Neural cell (in vitro differentiated cells): ENCODE results near the gene IRX4. TPM values are rescaled to one million over a fixed set of nuclear protein-coding genes. Genes with fewer than 3 reads are reported as not detected.

Source experiments
- H2AFZ ChIP-seq: fragments of 200-600, 300-800 bp; sonication (generic), shearing (Covaris generic); 2 replicates; pipeline ENCODE4 v1.6.0; 2014; ENCODE audit warnings: low read depth, mild to moderate bottlenecking, antibody characterized with exemption, low read length, moderate library complexity
- H3F3A ChIP-seq: fragments of 200-600 bp; shearing (Covaris generic); 2 replicates; pipeline ENCODE4 v1.6.1; 2016; ENCODE audit warnings: mild to moderate bottlenecking, moderate library complexity, mixed read lengths, antibody characterized with exemption, low read length; ENCODE audit not compliant: insufficient read depth, poor library complexity, severe bottlenecking
- H3K27ac ChIP-seq: fragments of 200-600, 300-800 bp; sonication (generic), shearing (Covaris generic); 2 replicates; pipeline ENCODE4 v1.5.1; 2014; ENCODE audit warnings: mild to moderate bottlenecking, low read length, moderate library complexity
- H3K27me3 ChIP-seq: fragments of 300-800, 200-600 bp; sonication (generic), shearing (Covaris generic); 2 replicates; pipeline ENCODE4 v1.6.0; 2014; ENCODE audit warnings: mild to moderate bottlenecking, low read depth, low read length, moderate library complexity; ENCODE audit not compliant: insufficient read depth
- H3K36me3 ChIP-seq: fragments of 300-800, 200-600 bp; sonication (generic), shearing (Covaris generic); 2 replicates; pipeline ENCODE4 v1.5.1; 2014; ENCODE audit warnings: mild to moderate bottlenecking, antibody characterized with exemption, low read length, moderate library complexity; ENCODE audit not compliant: insufficient read depth
- H3K4me2 ChIP-seq: fragments of 300-800, 200-600 bp; sonication (generic), shearing (Covaris generic); 2 replicates; pipeline ENCODE4 v1.6.0; 2014; ENCODE audit warnings: mild to moderate bottlenecking, low read length
- H3K4me3 ChIP-seq: fragments of 300-800, 200-600 bp; sonication (generic), shearing (Covaris generic); 2 replicates; pipeline ENCODE4 v1.5.1; 2014; ENCODE audit warnings: mild to moderate bottlenecking, low read length, moderate library complexity
- H3K79me2 ChIP-seq: fragments of 200-600 bp; shearing (Covaris generic); replicated peaks from 2 replicates; pipeline ENCODE4 v1.6.0; 2014; ENCODE audit warnings: mild to moderate bottlenecking, low read length, moderate library complexity; ENCODE audit not compliant: insufficient read depth
- H3K9ac ChIP-seq: fragments of 300-800, 200-600 bp; sonication (generic), shearing (Covaris generic); 2 replicates; pipeline ENCODE4 v1.6.1; 2016; ENCODE audit warnings: mild to moderate bottlenecking, low read length, mixed read lengths
- H3K9me2 ChIP-seq: fragments of 200-600 bp; shearing (Covaris generic); 2 replicates; pipeline ENCODE4 v1.6.1; 2016; ENCODE audit warnings: mild to moderate bottlenecking, low read length, mixed read lengths; ENCODE audit not compliant: insufficient read depth
- H3K9me3 ChIP-seq: fragments of 200-600, 300-800 bp; sonication (generic), shearing (Covaris generic); 2 replicates; pipeline ENCODE4 v1.6.1; 2016; ENCODE audit warnings: mild to moderate bottlenecking, mixed run types, low read length, moderate library complexity, mixed read lengths
- H4K20me1 ChIP-seq: fragments of 200-600 bp; shearing (Covaris generic); 2 replicates; pipeline ENCODE4 v1.6.1; 2016; ENCODE audit warnings: mild to moderate bottlenecking, mixed run types; ENCODE audit not compliant: insufficient read depth
- EP300 ChIP-seq: fragments of 450-650 bp; conservative IDR thresholded peaks from 2 replicates; pipeline ENCODE4 v1.6.1; 2014; ENCODE audit warnings: antibody characterized with exemption, mild to moderate bottlenecking, moderate library complexity; ENCODE audit not compliant: poor library complexity, severe bottlenecking
- EZH2 ChIP-seq: fragments of 200-600, 300-800 bp; shearing (Covaris generic), sonication (generic); IDR thresholded peaks from 2 replicates; pipeline ENCODE4 v1.6.1; 2014; ENCODE audit warnings: antibody characterized with exemption, low read length, borderline replicate concordance, mild to moderate bottlenecking; ENCODE audit not compliant: insufficient read depth, poor library complexity, severe bottlenecking
- MXI1 ChIP-seq: fragments of 450-650 bp; conservative IDR thresholded peaks from 2 replicates; pipeline ENCODE4 v1.6.1; 2014; ENCODE audit warnings: antibody characterized with exemption, mild to moderate bottlenecking; ENCODE audit not compliant: poor library complexity, severe bottlenecking
- POLR2AphosphoS5 ChIP-seq: IDR thresholded peaks from 2 replicates; pipeline ENCODE4 v1.6.1; 2012
- RAD21 ChIP-seq: fragments of 450-650 bp; conservative IDR thresholded peaks from 2 replicates; pipeline ENCODE4 v1.6.1; 2014; ENCODE audit warnings: antibody characterized with exemption, mild to moderate bottlenecking, moderate library complexity
- TAF1 ChIP-seq: IDR thresholded peaks from 2 replicates; pipeline ENCODE4 v1.6.1; 2012; ENCODE audit warnings: low read depth
- polyA plus RNA-seq: library from polyadenylated mRNA; depleted of rRNA; stranded (reverse); fragments of >200 nt; gene quantifications from 2 replicates; pipeline ENCODE4 v1.2.3, GENCODE V29; 2014
- TF ChIP-seq, protein P1 (sequence below): fragments of 450-650 bp; IDR thresholded peaks from 2 replicates; pipeline ENCODE4 v1.5.1; 2014; ENCODE audit warnings: antibody characterized with exemption, mild to moderate bottlenecking, moderate library complexity; ENCODE audit not compliant: poor library complexity, severe bottlenecking
- TF ChIP-seq, protein P2 (sequence below): IDR thresholded peaks from 2 replicates; pipeline ENCODE4 v1.6.1; 2012; ENCODE audit warnings: borderline replicate concordance

IRX4 gene
- polyA plus RNA-seq, 1 donor from 2014 or later = not detected

DNA sequence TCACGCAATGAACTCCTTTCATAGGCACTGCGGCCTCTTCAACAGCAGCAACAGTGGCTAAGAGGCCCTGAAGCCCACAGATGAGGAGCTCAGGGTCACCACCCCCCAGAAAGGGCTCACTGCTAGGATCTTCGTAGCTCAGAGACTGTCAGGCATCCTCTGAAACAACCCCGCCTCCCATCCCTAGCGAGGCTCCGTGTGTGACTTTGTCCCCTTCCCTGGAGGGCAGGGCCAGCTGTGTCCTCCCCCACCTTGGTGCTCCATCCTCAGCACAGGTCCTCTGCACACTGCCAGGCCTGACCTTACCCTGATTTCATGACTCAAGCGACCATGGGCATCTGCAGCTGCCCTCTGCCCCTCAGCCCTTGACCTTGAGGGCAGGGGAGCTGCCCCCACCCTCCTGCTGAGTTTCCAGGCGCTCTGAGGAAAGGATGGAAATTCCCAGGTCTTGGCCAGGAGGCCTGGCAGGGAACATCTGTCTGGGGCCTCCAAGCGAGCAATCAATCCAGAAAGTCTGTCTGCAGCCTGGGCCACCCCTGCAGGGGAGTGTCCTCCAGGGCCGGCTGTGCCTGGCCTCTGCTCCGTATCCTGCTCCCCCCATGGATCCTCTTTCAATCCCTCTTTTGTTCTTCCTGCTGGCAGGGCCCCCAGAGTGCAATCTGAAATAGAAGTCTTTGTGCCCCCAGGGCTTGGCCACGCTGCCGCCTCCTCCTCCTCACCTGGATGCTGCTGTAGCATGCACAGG lies 6.8 kb upstream of the IRX4 start:
- no peak overlapping the region for H3K4me2 ChIP-seq
- H3K9ac ChIP-seq = no peak overlapping the region
- H2AFZ ChIP-seq = no peak overlapping the region
- no peaks in the 10 kb centered on the region for H4K20me1 ChIP-seq
- no peaks in the 10 kb centered on the region for H3F3A ChIP-seq
- TF ChIP-seq POLR2AphosphoS5 = no peak
- TF ChIP-seq, protein P1, sequence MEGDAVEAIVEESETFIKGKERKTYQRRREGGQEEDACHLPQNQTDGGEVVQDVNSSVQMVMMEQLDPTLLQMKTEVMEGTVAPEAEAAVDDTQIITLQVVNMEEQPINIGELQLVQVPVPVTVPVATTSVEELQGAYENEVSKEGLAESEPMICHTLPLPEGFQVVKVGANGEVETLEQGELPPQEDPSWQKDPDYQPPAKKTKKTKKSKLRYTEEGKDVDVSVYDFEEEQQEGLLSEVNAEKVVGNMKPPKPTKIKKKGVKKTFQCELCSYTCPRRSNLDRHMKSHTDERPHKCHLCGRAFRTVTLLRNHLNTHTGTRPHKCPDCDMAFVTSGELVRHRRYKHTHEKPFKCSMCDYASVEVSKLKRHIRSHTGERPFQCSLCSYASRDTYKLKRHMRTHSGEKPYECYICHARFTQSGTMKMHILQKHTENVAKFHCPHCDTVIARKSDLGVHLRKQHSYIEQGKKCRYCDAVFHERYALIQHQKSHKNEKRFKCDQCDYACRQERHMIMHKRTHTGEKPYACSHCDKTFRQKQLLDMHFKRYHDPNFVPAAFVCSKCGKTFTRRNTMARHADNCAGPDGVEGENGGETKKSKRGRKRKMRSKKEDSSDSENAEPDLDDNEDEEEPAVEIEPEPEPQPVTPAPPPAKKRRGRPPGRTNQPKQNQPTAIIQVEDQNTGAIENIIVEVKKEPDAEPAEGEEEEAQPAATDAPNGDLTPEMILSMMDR = no peak
- no peaks in the 10 kb centered on the region for H3K9me2 ChIP-seq
- H3K27me3 ChIP-seq = peaks cover 65% of the 10 kb centered on the region
- H3K79me2 ChIP-seq = no peaks in the 10 kb centered on the region
- H3K4me3 ChIP-seq = no peak overlapping the region
- H3K27ac ChIP-seq = no peak overlapping the region
- no peaks in the 10 kb centered on the region for H3K36me3 ChIP-seq
- no peaks in the 10 kb centered on the region for H3K9me3 ChIP-seq

DNA sequence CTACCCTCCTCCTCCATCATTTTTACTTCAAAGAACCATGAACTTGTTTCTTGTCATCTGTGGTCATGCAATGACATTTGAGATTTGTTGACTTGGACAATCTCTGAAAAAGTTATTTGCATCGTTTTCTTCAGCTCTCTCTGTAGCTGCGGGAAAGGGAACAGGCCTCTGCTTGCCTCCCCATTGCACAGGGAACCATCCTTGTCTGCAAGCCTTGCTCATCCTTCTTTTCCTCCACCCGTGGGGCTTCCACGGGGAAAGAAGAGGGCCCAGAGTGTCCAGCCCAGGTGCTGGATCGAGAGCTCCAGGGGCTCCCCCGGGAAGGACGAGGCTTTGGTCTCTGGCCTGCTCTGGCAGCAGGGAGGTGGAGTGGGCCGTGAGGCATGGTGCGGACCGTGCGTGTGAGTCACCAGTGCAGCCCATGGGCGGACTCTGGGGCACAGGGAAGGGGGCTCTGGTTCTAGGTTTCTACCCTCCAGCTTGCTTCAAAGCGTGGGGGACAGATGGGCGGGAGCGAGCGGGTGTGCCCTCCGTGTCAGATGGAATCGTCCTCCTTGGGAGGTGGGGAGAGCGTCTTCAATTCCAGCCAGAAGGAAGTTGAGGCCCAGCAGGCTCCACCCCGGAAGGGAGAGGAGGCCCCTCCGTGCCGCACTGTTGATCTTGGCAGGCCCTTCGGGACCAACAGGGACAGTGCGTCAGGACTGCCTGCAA lies 6.0 kb upstream of the IRX4 start:
- no peak overlapping the region for H2AFZ ChIP-seq
- no peak overlapping the region for H3K4me3 ChIP-seq
- H3K27ac ChIP-seq = no peak overlapping the region
- no peak for TF ChIP-seq EZH2
- TF ChIP-seq, protein P2, sequence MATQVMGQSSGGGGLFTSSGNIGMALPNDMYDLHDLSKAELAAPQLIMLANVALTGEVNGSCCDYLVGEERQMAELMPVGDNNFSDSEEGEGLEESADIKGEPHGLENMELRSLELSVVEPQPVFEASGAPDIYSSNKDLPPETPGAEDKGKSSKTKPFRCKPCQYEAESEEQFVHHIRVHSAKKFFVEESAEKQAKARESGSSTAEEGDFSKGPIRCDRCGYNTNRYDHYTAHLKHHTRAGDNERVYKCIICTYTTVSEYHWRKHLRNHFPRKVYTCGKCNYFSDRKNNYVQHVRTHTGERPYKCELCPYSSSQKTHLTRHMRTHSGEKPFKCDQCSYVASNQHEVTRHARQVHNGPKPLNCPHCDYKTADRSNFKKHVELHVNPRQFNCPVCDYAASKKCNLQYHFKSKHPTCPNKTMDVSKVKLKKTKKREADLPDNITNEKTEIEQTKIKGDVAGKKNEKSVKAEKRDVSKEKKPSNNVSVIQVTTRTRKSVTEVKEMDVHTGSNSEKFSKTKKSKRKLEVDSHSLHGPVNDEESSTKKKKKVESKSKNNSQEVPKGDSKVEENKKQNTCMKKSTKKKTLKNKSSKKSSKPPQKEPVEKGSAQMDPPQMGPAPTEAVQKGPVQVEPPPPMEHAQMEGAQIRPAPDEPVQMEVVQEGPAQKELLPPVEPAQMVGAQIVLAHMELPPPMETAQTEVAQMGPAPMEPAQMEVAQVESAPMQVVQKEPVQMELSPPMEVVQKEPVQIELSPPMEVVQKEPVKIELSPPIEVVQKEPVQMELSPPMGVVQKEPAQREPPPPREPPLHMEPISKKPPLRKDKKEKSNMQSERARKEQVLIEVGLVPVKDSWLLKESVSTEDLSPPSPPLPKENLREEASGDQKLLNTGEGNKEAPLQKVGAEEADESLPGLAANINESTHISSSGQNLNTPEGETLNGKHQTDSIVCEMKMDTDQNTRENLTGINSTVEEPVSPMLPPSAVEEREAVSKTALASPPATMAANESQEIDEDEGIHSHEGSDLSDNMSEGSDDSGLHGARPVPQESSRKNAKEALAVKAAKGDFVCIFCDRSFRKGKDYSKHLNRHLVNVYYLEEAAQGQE = no peak
- H3K27me3 ChIP-seq = peaks cover 73% of the 10 kb centered on the region
- H3F3A ChIP-seq = no peaks in the 10 kb centered on the region
- H3K9ac ChIP-seq = no peak overlapping the region
- H3K4me2 ChIP-seq = no peak overlapping the region
- H3K9me3 ChIP-seq = no peaks in the 10 kb centered on the region
- no peaks in the 10 kb centered on the region for H4K20me1 ChIP-seq
- no peaks in the 10 kb centered on the region for H3K9me2 ChIP-seq
- H3K36me3 ChIP-seq = no peaks in the 10 kb centered on the region
- H3K79me2 ChIP-seq = no peaks in the 10 kb centered on the region

DNA sequence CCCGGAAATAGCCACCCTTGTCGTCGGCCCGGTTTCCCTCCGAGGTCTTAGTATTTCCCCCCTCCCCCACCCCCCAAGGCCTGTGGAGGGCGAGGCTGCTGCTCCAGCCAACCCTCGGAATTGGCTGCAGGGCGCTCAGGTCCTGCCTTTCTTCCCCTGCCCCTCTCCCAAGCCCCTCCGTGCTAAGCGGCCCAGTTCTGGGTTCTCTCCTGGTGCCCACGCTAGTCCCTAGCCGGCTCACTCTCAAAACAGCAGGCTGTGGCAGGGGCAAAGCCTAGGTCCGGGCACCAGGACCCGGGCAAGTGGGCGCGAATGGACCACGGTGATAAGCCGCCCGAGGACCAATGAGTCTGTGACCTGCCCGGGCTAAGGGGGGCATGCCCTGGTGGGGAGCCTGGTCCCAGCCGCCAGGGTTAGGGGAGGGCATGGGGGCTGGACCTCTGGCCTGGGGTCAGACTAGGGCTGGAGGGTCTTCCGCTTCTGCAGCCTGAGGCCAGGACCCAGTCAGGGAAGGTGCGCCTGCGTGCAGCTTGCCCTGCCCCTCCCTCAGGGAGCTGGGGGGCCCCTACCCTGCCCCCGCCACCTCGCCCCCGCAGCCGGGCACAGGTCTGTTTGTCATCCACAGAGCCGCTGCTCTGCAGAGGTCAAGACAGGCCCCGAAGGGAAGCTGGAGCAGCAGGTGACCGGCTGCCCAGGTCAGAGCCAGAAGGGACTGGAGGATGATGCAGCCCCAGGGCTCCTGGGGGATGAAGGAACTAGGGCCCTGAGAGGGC lies 5.0 kb upstream of the IRX4 start:
- TF ChIP-seq, protein P1 = no peak
- TF ChIP-seq EZH2 = no peak
- no peak for TF ChIP-seq EP300
- no peak for TF ChIP-seq RAD21
- TF ChIP-seq POLR2AphosphoS5 = no peak
- no peak for TF ChIP-seq TAF1
- no peak for TF ChIP-seq MXI1
- H3K27ac ChIP-seq = no peak overlapping the region
- H2AFZ ChIP-seq = no peak overlapping the region
- no peaks in the 10 kb centered on the region for H3K79me2 ChIP-seq
- no peak overlapping the region for H3K4me2 ChIP-seq
- H3F3A ChIP-seq = no peaks in the 10 kb centered on the region
- H3K36me3 ChIP-seq = no peaks in the 10 kb centered on the region
- H3K4me3 ChIP-seq = peak overlapping the region; percentile 58
- H4K20me1 ChIP-seq = no peaks in the 10 kb centered on the region
- H3K9me3 ChIP-seq = no peaks in the 10 kb centered on the region
- H3K9ac ChIP-seq = no peak overlapping the region
- peaks cover 82% of the 10 kb centered on the region for H3K27me3 ChIP-seq
- H3K9me2 ChIP-seq = no peaks in the 10 kb centered on the region
